ENCODE measurements around the gene FLT4.

FLT4 gene

GRCh38 chr5:180644825-180645273, 4.6 kb downstream of the FLT4 start:
- no peak for DNase-seq
- H3K27me3 ChIP-seq (replicated peaks) = peaks cover 22% of the 10 kb centered on the region
- H3K27ac ChIP-seq = no peak overlapping the region
- no peak overlapping the region for H3K4me3 ChIP-seq (ENCODE audit: low read depth, low read length)
- no peaks in the 10 kb centered on the region for H3K36me3 ChIP-seq (replicated peaks)
- in situ Hi-C loops (cut with HindIII; ENCODE audit: low pct_ligation_motif_present, low sequenced_read_pairs) = no loop called here
- no peak for TF ChIP-seq CTCF (IDR thresholded peaks at IDR 0.05; ENCODE audit: low read depth, low read length, missing control alignments)

- H3K27me3 ChIP-seq (replicated peaks) = peaks cover 19% of the 10 kb centered on the region
- in situ Hi-C loops (cut with HindIII; ENCODE audit: low pct_ligation_motif_present, low sequenced_read_pairs) = no loop called here
- H3K4me3 ChIP-seq (ENCODE audit: low read depth, low read length) = no peak overlapping the region
These were observed 5.1 kb downstream of the FLT4 start for GRCh38 chr5:180644129-180644824.

GRCh38 chr5:180643191-180643851, 6.1 kb downstream of the FLT4 start:
- Histone ChIP-seq H3K4me3 (ENCODE audit: low read depth, low read length) (no peak overlapping the region), H3K27me3 (replicated peaks) (peaks cover 9% of the 10 kb centered on the region), H3K36me3 (replicated peaks) (no peaks in the 10 kb centered on the region), H3K27ac (no peak overlapping the region)
- DNase-seq = no peak
- TF ChIP-seq CTCF (IDR thresholded peaks at IDR 0.05; ENCODE audit: low read depth, low read length, missing control alignments) = no peak
- in situ Hi-C loops (cut with HindIII; ENCODE audit: low pct_ligation_motif_present, low sequenced_read_pairs) = no loop called here

More at GRCh38 chr5:180644129-180644824, 5.1 kb downstream of the FLT4 start:
- no peak for DNase-seq
- TF ChIP-seq CTCF (IDR thresholded peaks at IDR 0.05; ENCODE audit: low read depth, low read length, missing control alignments) = no peak
- H3K36me3 ChIP-seq (replicated peaks) = no peaks in the 10 kb centered on the region
- no peak overlapping the region for H3K27ac ChIP-seq

GRCh38 chr5:180642779-180643178, 6.6 kb downstream of the FLT4 start:
- H3K36me3 ChIP-seq (replicated peaks) = no peaks in the 10 kb centered on the region
- in situ Hi-C loops (cut with HindIII; ENCODE audit: low pct_ligation_motif_present, low sequenced_read_pairs) = no loop called here

GRCh38 chr5:180642181-180642775, 7.1 kb downstream of the FLT4 start:
- peaks cover under 1% of the 10 kb centered on the region for H3K27me3 ChIP-seq (replicated peaks)
- TF ChIP-seq CTCF (IDR thresholded peaks at IDR 0.05; ENCODE audit: low read depth, low read length, missing control alignments) = no peak
- in situ Hi-C loops (cut with HindIII; ENCODE audit: low pct_ligation_motif_present, low sequenced_read_pairs) = no loop called here

More at GRCh38 chr5:180642779-180643178, 6.6 kb downstream of the FLT4 start:
- no peak for DNase-seq
- TF ChIP-seq CTCF (IDR thresholded peaks at IDR 0.05; ENCODE audit: low read depth, low read length, missing control alignments) = no peak
- Histone ChIP-seq H3K27ac (no peak overlapping the region), H3K27me3 (replicated peaks) (peaks cover 4% of the 10 kb centered on the region), H3K4me3 (ENCODE audit: low read depth, low read length) (no peak overlapping the region)

More at GRCh38 chr5:180642181-180642775, 7.1 kb downstream of the FLT4 start:
- Histone ChIP-seq H3K4me3 (ENCODE audit: low read depth, low read length) (no peak overlapping the region), H3K36me3 (replicated peaks) (no peaks in the 10 kb centered on the region), H3K27ac (no peak overlapping the region)
- DNase-seq = no peak
